HG02759 (cell line): ENCODE measurements around the gene DLGAP4.

Source experiments
- ATAC-seq: cut with Tn5 transposase; IDR thresholded peaks from one replicate; pipeline ENCODE4 v1.9.1; 2021; ENCODE audit warnings: mild to moderate bottlenecking, moderate library complexity; ENCODE audit not compliant: unreplicated experiment

The DLGAP4 gene

DNA sequence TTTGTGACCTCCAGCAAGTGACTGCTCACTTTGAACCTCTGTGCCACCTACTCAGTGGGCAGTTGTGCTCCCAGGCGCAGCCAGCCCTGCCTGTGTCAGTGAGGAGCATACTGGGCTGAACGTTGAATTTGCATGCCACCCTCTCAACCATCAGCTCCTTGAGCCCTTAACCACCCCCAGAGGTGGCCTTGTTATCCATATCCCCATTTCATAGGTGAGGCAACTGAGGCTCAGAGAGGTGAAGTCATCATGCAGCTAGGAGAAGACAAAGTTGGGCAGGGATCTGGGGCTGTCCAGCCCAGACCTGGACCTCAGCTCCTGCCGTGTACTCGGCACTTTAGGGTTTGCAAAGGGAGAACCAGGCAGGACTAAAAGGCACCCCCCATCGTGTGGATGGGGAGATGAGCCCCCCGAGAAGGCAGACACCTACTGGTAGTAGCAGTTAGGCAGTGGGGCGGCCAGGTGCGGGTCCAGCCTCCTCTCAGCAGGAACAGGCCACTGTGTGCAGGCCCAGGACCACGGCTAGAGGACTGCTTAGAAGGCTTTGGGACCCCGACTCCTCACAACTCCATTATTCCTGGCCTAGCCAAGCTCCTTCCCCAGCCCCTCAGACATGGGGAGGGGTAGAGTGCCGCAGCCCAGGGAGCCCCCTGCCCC, 134.4 kb downstream of the DLGAP4 start:
- no peak for ATAC-seq

GRCh38 chr20:36441027-36441414, 134.9 kb downstream of the DLGAP4 start:
- no peak for ATAC-seq

GRCh38 chr20:36441416-36441815, 135.3 kb downstream of the DLGAP4 start:
- no peak for ATAC-seq

- ATAC-seq = no peak
Measured at GRCh38 chr20:36445847-36446246, 139.7 kb downstream of the DLGAP4 start.

- no peak for ATAC-seq
Measured at GRCh38 chr20:36446557-36446956, 140.4 kb downstream of the DLGAP4 start.

DNA sequence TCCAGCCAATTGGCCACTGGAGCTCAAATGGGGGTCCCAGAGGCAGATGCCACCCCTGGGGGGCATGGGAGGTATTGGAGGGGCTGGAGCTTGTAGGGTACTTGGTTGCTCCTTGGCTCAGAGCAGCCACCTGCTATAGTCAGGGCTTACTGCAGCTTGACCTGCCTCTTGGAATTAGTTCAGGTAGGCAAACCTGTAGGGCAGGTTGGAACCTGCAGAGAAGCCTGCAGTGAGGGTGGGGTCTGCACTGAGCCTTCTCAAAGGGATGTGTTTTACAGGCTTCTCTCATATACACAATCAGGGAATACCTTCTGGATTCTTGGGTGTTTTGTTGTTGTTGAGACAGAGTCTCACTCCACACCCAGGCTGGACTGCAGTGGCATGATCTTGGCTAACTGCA, 141.0 kb downstream of the DLGAP4 start:
- no peak for ATAC-seq

DNA sequence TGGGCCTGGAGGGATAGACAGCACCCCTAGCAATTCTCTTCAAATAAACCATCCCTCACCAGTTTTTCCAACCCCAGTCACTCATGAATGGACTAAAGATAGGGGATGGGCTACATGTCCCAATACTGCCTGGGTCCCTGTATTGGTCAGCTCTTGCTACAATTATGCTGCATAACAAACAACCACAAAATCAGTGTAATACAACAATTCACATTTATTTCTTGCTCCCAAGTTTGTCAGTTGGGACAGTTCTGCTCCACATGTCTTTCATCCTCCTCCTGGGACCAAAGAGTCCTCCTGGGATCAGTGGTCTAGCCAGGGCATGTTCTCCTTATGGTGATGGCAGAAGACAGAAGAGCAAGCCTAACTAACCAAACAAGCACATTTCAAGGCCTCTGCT, 143.5 kb downstream of the DLGAP4 start:
- ATAC-seq = no peak

DNA sequence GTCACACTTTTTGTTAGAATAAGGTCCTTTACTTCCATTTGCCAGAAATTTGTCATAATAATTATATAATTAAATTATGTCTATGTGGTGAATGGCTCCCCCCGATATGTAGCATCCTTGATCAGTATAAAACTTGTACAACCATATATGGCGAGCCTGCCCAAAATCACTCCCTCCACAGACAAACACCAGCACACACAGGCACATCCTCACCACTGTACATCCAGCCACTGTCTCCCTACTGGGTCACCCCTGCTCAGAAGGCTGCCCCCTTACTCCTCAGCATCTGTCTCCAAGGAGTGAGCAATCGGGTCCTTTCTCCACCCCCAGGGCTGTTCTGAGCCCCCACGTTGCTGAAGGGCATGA, 148.2 kb downstream of the DLGAP4 start:
- ATAC-seq = no peak

- ATAC-seq = no peak
Measured at GRCh38 chr20:36454698-36455427, 148.7 kb downstream of the DLGAP4 start.

GRCh38 chr20:36455972-36456625, 150.0 kb downstream of the DLGAP4 start:
- no peak for ATAC-seq

- ATAC-seq = peak; percentile 79
Measured at GRCh38 chr20:36460648-36461599, 154.8 kb downstream of the DLGAP4 start.

DNA sequence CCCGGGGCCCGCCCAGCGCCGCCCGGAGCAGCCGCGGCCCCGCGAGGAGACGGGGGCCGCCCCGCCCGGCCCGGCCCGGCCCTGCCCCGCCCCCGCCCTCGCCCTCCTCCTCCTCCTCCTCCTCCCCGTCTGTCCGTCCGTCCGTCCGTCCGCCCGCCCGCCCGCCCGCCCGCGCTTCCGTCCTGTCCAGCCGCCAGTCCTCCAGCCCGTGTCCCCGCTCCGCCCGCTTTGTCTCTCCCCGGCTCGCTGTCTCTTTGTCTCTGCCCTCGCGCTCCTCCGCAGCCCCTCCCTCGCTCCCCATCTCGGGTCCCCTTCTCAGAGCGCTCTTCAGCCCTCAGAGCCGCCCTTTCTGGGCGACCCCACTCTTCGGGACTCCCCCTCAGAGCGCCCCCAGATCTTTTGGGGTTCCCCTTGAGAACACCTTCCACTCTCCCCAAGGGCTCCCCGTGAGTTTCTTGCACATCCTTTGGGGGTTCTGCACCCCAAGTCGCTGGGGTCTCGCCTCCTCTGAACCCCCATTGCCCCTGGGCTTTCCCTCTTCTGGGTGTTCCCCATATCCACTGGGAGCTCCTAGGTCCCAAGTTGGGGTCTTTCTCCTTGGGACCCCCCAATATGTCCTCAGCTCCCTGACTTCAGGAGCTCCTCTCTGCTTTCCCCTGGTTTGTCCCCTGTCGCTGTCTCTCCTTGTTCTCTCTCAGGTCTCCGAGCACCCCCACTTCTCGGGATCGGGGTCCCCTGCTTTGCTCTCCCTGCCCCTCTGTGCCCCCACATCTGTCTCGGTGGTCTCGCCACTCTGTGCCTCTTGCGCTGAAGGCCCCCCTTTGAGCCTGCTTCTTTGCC, 155.7 kb downstream of the DLGAP4 start:
- no peak for ATAC-seq

DNA sequence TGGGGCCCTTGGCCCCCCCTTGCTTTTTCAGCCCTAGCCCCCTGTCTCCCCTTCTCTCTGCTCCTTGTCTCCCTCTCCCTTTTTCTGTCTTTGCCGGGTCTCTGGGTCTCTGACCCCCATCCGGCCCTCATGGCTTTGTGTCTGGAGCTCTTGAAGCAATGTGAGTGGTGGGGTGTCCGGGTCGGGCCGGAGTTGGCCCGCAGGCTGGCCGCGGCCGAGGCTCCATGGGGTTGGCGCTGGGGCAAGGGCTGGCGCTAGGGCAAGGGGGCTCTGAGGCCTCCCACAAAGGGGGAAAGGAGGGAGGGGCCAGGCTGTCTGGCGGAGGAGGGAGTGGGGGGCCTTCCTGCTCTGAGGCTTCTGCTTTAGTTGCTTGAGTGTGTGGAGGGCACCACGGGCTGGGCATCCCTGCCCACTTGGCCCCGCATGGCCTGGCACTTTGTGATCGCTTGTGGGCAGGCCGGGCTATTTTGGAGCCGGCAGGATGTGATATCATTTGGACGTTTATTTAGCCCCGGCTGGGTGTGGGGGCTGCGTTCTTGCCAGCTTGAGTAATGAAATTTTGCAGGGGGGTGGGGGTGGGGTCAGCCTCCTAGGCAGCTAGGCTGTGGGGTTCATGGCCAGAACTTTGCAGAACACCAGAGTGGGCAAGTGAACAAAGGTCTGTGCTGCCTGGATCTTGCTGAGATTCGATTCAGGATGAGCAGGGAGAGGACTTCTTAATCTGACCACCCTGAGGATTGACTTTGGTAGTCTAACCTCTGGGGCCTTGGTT, 156.5 kb downstream of the DLGAP4 start:
- ATAC-seq = no peak

- ATAC-seq = no peak
Measured at GRCh38 chr20:36463212-36464061, 157.3 kb downstream of the DLGAP4 start.

GRCh38 chr20:36465109-36466080, 159.3 kb downstream of the DLGAP4 start:
- ATAC-seq = no peak

- no peak for ATAC-seq
Measured at GRCh38 chr20:36466089-36466488, 159.9 kb downstream of the DLGAP4 start.
